CD4-positive, alpha-beta T cell treated with Interleukin-4 for 1 hour (primary cell): Measurements from ENCODE around the gene KRTAP4-1.
"Not testable (repeated sequence)": the region's sequence is repeated elsewhere in the genome, so short reads cannot be mapped to it uniquely, and the experiment has no call there.

Source experiments
- DNase-seq, 2 donors: peaks; one replicate each; pipeline ENCODE4 v3.0.0-alpha.2; 2020 to 2022

KRTAP4-1 gene

GRCh38 chr17:41168121-41168520 lies 16.6 kb downstream of the KRTAP4-1 start, which contains the start of gene KRTAP4-3:
KRTAP4-3 (minus strand) TSS chr17:41168221; CDS start chr17:41168172, 49 bp downstream.
- DNase-seq, result no peak

- no peak for DNase-seq
Observed at GRCh38 chr17:41167561-41167960, 17.1 kb downstream of the KRTAP4-1 start.

GRCh38 chr17:41163828-41164227 lies 20.9 kb downstream of the KRTAP4-1 start:
- DNase-seq, result no peak

GRCh38 chr17:41160648-41161047 lies 24.1 kb downstream of the KRTAP4-1 start, which contains the start of gene KRTAP4-4:
KRTAP4-4 (minus strand) TSS chr17:41160748; CDS start chr17:41160691, 57 bp downstream.
- no peak for DNase-seq

GRCh38 chr17:41160190-41160589 lies 24.5 kb downstream of the KRTAP4-1 start:
- DNase-seq, result not testable (repeated sequence)

GRCh38 chr17:41153856-41154255 lies 30.9 kb downstream of the KRTAP4-1 start:
- DNase-seq, result no peak

GRCh38 chr17:41151525-41151924 lies 33.2 kb downstream of the KRTAP4-1 start:
- DNase-seq, result no peak

GRCh38 chr17:41150026-41150425 lies 34.7 kb downstream of the KRTAP4-1 start:
- DNase-seq, result no peak

GRCh38 chr17:41149652-41149985 lies 35.1 kb downstream of the KRTAP4-1 start, which contains the start of gene KRTAP4-5:
KRTAP4-5 (minus strand) TSS chr17:41149825; CDS start chr17:41149767, 58 bp downstream.
- DNase-seq, result no peak

GRCh38 chr17:41148971-41149651 lies 35.6 kb downstream of the KRTAP4-1 start:
- not testable (repeated sequence) for DNase-seq

- no peak for DNase-seq
Observed at GRCh38 chr17:41147531-41148204, 37.0 kb downstream of the KRTAP4-1 start.

- DNase-seq, result no peak
Observed at GRCh38 chr17:41145261-41145660, 39.5 kb downstream of the KRTAP4-1 start.

GRCh38 chr17:41144846-41145245 lies 39.9 kb downstream of the KRTAP4-1 start:
- no peak for DNase-seq

GRCh38 chr17:41141361-41141760 lies 43.4 kb downstream of the KRTAP4-1 start:
- no peak for DNase-seq

GRCh38 chr17:41140360-41141131 lies 44.2 kb downstream of the KRTAP4-1 start, which contains the start of gene KRTAP4-6:
KRTAP4-6 (minus strand) TSS chr17:41140544; CDS start chr17:41140487, 57 bp downstream.
- DNase-seq, result no peak

GRCh38 chr17:41139865-41140264 lies 44.8 kb downstream of the KRTAP4-1 start:
- not testable (repeated sequence) for DNase-seq
